Natural killer cell (primary cell): ENCODE measurements around the gene NOXA1. TPM values are rescaled to one million over a fixed set of nuclear protein-coding genes. Genes with fewer than 3 reads are reported as not detected.

ENCODE experiments used
- ATAC-seq, 3 donors: fragments of 150-1000 bp in 2 of 3; fragments of 200-7000 bp in 1 of 3; cut with Tn5 transposase; 1 replicate in 1 of 3; 2 replicates in 2 of 3; pipeline ENCODE4 v1.10.0; 2021; ENCODE audit warnings: mild to moderate bottlenecking in 2 of 3, moderate library complexity in 2 of 3
- DNase-seq, 2 donors: peaks; one replicate each; pipeline versions ENCODE4 v3.0.0 to v3.0.0-alpha.2; 2013 to 2021; ENCODE audit warnings: mixed read lengths in 1 of 2
- H3K27ac ChIP-seq: one replicate; pipeline ENCODE4 v1.5.1; 2013; ENCODE audit warnings: mild to moderate bottlenecking, low read length
- H3K27me3 ChIP-seq: one replicate; pipeline ENCODE4 v1.6.1; 2013; ENCODE audit warnings: low read length; ENCODE audit not compliant: control insufficient read depth, insufficient read depth
- H3K36me3 ChIP-seq: one replicate; pipeline ENCODE4 v1.6.1; 2013; ENCODE audit warnings: low read length; ENCODE audit not compliant: control insufficient read depth, insufficient read depth
- H3K4me1 ChIP-seq: one replicate; pipeline ENCODE4 v1.6.1; 2013; ENCODE audit warnings: low read length; ENCODE audit not compliant: control insufficient read depth, insufficient read depth
- H3K4me3 ChIP-seq: one replicate; pipeline ENCODE4 v1.5.1; 2013; ENCODE audit warnings: low read length
- H3K9me3 ChIP-seq: one replicate; pipeline ENCODE4 v1.6.1; 2013; ENCODE audit warnings: low read length; ENCODE audit not compliant: control insufficient read depth, insufficient read depth
- H3K27ac Mint-ChIP-seq, 2 donors: one replicate each; pipeline ENCODE4 v1.8.0; 2022; ENCODE audit warnings: mild to moderate bottlenecking in 2 of 2, mixed read lengths in 2 of 2, moderate library complexity in 1 of 2
- H3K27me3 Mint-ChIP-seq, 2 donors: one replicate each; pipeline ENCODE4 v1.8.0; 2022; ENCODE audit warnings: low read depth in 2 of 2, mixed read lengths in 2 of 2
- H3K36me3 Mint-ChIP-seq: one replicate; pipeline ENCODE4 v1.8.0; 2022; ENCODE audit warnings: mixed read lengths
- H3K4me1 Mint-ChIP-seq, 2 donors: one replicate each; pipeline ENCODE4 v1.8.0; 2022; ENCODE audit warnings: mixed read lengths in 2 of 2
- H3K4me3 Mint-ChIP-seq: one replicate; pipeline ENCODE4 v1.8.0; 2022; ENCODE audit warnings: mild to moderate bottlenecking, moderate library complexity, mixed read lengths
- H3K9me3 Mint-ChIP-seq, 2 donors: one replicate each; pipeline ENCODE4 v1.8.0; 2022; ENCODE audit warnings: mixed read lengths in 2 of 2
- CTCF ChIP-seq: fragments of 200-600 bp; IDR thresholded peaks from one replicate; pipeline ENCODE4 v1.8.0; 2022; ENCODE audit warnings: antibody characterized with exemption
- WGBS: methylation state at CpG from one replicate; pipeline ENCODE4 v1.1.7; 2013; ENCODE audit warnings: missing lambda C conversion rate; ENCODE audit not compliant: insufficient coverage; 5-methylcytosine and 5-hydroxymethylcytosine counted together
- intact Hi-C: fragments of 100-400 bp; cut with micrococcal nuclease; formaldehyde crosslinking; loops from one replicate; pipeline ENCODE4 v1.14.2; 2022
- total RNA-seq, 4 donors: library from RNA; stranded (reverse); fragments of 120-200 nt in 1 of 4; gene quantifications; one replicate each; pipeline versions ENCODE4 v1.2.3 to v1.2.4, GENCODE V29; 2013 to 2022

NOXA1 gene
- total RNA-seq, 3 donors from 2014 or later (not counting 1 experiment from before 2014, with no cell fraction given), result 4.7 to 10.0 (median 7.7) TPM

GRCh38 chr9:137436761-137437600, 13.8 kb downstream of the NOXA1 start:
- 91% methylated on average over 24 of the region's 24 CpGs for WGBS
- DNase-seq (no peak), ATAC-seq (no peak)
- Histone ChIP-seq H3K4me1 (peaks cover 29% of the 10 kb centered on the region), H3K9me3 (no peaks in the 10 kb centered on the region), H3K36me3 (no peaks in the 10 kb centered on the region), H3K27me3 (peaks cover 2% of the 10 kb centered on the region), H3K27ac (no peak overlapping the region), H3K4me3 (no peak overlapping the region)
- no peak overlapping the region for H3K4me3 Mint-ChIP-seq
- no peak overlapping the region for H3K27ac Mint-ChIP-seq
- peaks cover 4% of the 10 kb centered on the region in 2 donors for H3K4me1 Mint-ChIP-seq
- no peaks in the 10 kb centered on the region for H3K36me3 Mint-ChIP-seq
- no peaks in the 10 kb centered on the region for H3K9me3 Mint-ChIP-seq
- H3K27me3 Mint-ChIP-seq, result peaks cover 2 to 4% of the 10 kb centered on the region in 2 donors
- intact Hi-C loops, result no loop called here
- TF ChIP-seq CTCF, result no peak

- Mint-ChIP-seq H3K36me3 (no peaks in the 10 kb centered on the region), H3K4me1 (peaks cover 6% of the 10 kb centered on the region in 2 donors), H3K27me3 (peaks cover 3 to 7% of the 10 kb centered on the region in 2 donors), H3K4me3 (no peak overlapping the region), H3K27ac (no peak overlapping the region), H3K9me3 (no peaks in the 10 kb centered on the region)
- no peak overlapping the region for H3K27ac ChIP-seq
- intact Hi-C loops, result no loop called here
- WGBS, result 92% methylated on average over 40 of the region's 40 CpGs
- peaks cover 6% of the 10 kb centered on the region for H3K27me3 ChIP-seq
- no peaks in the 10 kb centered on the region for H3K9me3 ChIP-seq
- no peak for ATAC-seq
- H3K4me3 ChIP-seq, result no peak overlapping the region
- TF ChIP-seq CTCF, result no peak
- H3K4me1 ChIP-seq, result peaks cover 28% of the 10 kb centered on the region
- H3K36me3 ChIP-seq, result no peaks in the 10 kb centered on the region
- DNase-seq, result no peak
These were observed 14.7 kb downstream of the NOXA1 start for GRCh38 chr9:137437691-137438590.

- H3K4me3 ChIP-seq, result no peak overlapping the region
- Mint-ChIP-seq H3K36me3 (no peaks in the 10 kb centered on the region), H3K27ac (no peak overlapping the region), H3K9me3 (no peaks in the 10 kb centered on the region), H3K27me3 (peaks cover 6 to 7% of the 10 kb centered on the region in 2 donors), H3K4me1 (peaks cover 6% of the 10 kb centered on the region in 2 donors), H3K4me3 (no peak overlapping the region)
- ATAC-seq (no peak), DNase-seq (no peak)
- TF ChIP-seq CTCF, result no peak
- intact Hi-C loops, result no loop called here
- 87% methylated on average over 22 of the region's 22 CpGs for WGBS
- H3K36me3 ChIP-seq, result no peaks in the 10 kb centered on the region
- H3K27me3 ChIP-seq, result peaks cover 6% of the 10 kb centered on the region
- H3K9me3 ChIP-seq, result no peaks in the 10 kb centered on the region
- no peak overlapping the region for H3K27ac ChIP-seq
- H3K4me1 ChIP-seq, result peaks cover 21% of the 10 kb centered on the region
These were observed 15.5 kb downstream of the NOXA1 start for GRCh38 chr9:137438591-137439157.
